Astrocyte of the cerebellum (primary cell): ENCODE measurements around the gene MRM1.

Source experiments
- DNase-seq: peaks from one replicate; pipeline ENCODE4 v3.0.0-alpha.2; 2011; ENCODE audit warnings: low read depth
- H3K4me3 ChIP-seq: 2 replicates; pipeline ENCODE4 v1.5.1; 2011; ENCODE audit warnings: mild to moderate bottlenecking, low read depth, low read length, moderate library complexity
- CTCF ChIP-seq: IDR thresholded peaks from 2 replicates; pipeline ENCODE4 v1.5.1; 2012; ENCODE audit warnings: low read length, low read depth, moderate library complexity, mild to moderate bottlenecking; ENCODE audit errors: missing control alignments
- in situ Hi-C: cut with HindIII; loops from 2 replicates; pipeline ENCODE4 v1.10.0; 2017; ENCODE audit warnings: low sequenced_read_pairs

The MRM1 gene

GRCh38 chr17:36640836-36641235 lies 39.5 kb downstream of the MRM1 start:
- in situ Hi-C loops = loop anchor here (25.0 kb wide), 1 partner anchor 421 kb away; no protein-coding TSS in a partner anchor
- no peak for TF ChIP-seq CTCF
- no peak for DNase-seq
- H3K4me3 ChIP-seq = no peak overlapping the region

- no peak for DNase-seq
- peak overlapping the region; percentile 28 for H3K4me3 ChIP-seq
- TF ChIP-seq CTCF = no peak
- in situ Hi-C loops = loop anchor here (25.0 kb wide), 1 partner anchor 421 kb away; no protein-coding TSS in a partner anchor
Observed at GRCh38 chr17:36641331-36641876, 40.0 kb downstream of the MRM1 start.

- TF ChIP-seq CTCF = no peak
- H3K4me3 ChIP-seq = peak overlapping the region; percentile 28
- in situ Hi-C loops = loop anchor here (25.0 kb wide), 1 partner anchor 420 kb away; no protein-coding TSS in a partner anchor
- no peak for DNase-seq
Observed at GRCh38 chr17:36641877-36642845, 40.8 kb downstream of the MRM1 start.

GRCh38 chr17:36643086-36643685 lies 41.8 kb downstream of the MRM1 start:
- no peak overlapping the region for H3K4me3 ChIP-seq
- no peak for DNase-seq
- TF ChIP-seq CTCF = no peak
- in situ Hi-C loops = loop anchor here (25.0 kb wide), 1 partner anchor 419 kb away; no protein-coding TSS in a partner anchor

- in situ Hi-C loops = loop anchor here (5.0 to 25.0 kb wide), 2 partner anchors 42 to 417 kb away; no protein-coding TSS in a partner anchor
Observed at GRCh38 chr17:36645422-36645821, 44.0 kb downstream of the MRM1 start.

More at GRCh38 chr17:36645422-36645821, 44.0 kb downstream of the MRM1 start:
- no peak overlapping the region for H3K4me3 ChIP-seq
- DNase-seq = no peak
- no peak for TF ChIP-seq CTCF
